HG03064 (cell line): ENCODE results near the gene CHN2.

ENCODE experiments used
- ATAC-seq: cut with Tn5 transposase; IDR thresholded peaks from one replicate; pipeline ENCODE4 v1.9.1; 2021; ENCODE audit warnings: low read depth; ENCODE audit not compliant: unreplicated experiment

Gene CHN2

DNA sequence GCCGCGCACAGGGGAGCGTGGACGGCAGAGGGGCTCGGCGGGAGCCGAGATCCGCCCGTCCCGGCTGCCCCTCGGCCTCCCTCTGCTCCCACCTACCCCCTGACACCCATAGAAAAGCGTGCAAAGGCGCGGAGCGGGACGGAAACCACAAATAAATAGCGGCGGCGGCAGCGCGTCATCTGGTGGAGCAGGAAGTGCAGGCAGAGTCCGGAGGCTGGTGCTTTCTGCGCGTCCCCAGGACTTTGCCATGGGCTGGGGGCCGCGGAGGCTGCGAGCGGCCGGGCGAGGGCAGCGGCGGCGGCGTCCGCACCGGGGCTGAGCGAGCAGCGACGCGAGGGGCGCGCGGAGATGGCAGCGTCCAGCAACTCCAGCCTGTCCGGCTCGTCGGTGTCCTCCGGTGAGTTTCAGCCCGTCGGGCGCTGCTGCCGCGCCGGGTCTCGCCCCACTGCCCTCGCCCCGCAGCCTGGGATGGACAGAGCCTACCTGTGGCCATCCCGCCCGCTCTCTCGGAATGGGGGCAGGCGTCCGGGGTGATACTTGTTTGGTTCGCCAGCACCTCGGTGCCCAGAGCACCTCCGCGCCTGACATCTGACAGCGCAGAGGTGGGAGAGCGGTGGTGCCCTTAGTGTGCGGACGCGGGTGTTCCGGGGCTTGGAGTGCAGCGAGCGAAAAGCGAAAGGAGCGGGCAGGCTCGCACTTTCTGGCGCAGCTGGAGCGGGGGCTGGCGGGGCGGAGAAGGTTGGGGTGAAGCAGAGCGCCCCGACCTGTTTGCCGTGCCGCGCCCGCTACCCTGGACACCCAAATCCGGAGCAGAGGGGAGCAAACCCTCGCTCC, at the start of gene CHN2:
CHN2 (plus strand) TSS at position 182 of the 834 bp plus-strand sequence.
- ATAC-seq, result no peak

DNA sequence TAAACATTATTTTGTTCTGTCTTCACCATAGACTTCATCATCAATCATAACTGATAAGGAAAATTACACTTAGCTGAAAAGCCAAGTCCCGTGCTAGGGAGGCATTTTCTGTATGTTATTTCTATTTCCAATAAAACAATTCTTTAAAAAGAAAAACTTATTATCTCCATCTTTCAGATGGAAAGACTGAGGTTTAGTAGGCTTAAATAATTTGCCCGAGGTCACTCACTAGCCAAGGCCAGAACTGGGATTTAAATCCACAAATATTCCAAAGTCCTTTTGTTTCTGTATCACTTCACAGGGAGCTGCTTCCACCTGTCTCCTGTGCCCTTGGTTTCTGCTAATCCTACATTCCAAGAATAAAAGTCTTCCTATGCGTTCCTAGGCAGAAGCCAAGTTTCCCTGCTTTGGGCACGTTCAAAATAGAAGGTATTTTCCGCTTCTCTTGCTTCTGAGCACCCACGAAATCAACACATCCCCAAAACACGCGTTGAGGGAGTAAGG, 49.0 kb upstream of the CHN2 start:
- no peak for ATAC-seq

DNA sequence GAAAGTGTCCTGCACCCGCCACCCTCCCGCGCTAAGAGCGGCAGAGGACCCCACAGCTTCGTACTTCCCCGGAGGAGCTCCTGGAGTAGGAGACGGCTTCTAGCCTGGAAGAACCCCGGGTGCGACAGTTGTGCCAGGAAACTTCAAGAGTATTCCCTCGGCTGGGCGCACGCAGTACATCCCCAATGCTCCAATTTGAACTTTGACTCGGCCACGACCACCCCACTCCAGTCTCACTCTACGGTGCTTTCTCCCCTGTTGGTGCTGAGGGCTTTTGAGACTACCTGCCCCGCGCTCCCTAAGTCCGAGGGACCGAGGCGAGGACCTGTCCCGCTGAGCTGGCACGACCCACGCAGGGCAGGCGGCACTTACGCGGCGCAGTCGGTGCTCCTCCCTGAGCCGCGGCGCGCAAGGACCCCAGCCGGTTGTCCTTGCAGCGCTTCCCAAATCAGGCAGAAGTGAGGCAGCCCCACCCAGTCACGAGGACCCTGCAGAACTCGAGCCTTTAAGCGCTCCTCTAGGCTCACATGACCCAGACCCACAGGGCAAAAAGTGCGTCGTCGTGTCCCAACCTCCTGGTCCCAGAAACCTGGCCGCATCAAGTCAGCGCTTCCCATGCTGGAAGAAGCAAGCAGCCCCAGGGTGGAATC, 48.4 kb upstream of the CHN2 start, which contains the start of gene CPVL:
CPVL (minus strand) TSS at position 481 of the 650 bp plus-strand sequence. CDS start 25,476 bp downstream, outside the sequence.
- no peak for ATAC-seq

DNA sequence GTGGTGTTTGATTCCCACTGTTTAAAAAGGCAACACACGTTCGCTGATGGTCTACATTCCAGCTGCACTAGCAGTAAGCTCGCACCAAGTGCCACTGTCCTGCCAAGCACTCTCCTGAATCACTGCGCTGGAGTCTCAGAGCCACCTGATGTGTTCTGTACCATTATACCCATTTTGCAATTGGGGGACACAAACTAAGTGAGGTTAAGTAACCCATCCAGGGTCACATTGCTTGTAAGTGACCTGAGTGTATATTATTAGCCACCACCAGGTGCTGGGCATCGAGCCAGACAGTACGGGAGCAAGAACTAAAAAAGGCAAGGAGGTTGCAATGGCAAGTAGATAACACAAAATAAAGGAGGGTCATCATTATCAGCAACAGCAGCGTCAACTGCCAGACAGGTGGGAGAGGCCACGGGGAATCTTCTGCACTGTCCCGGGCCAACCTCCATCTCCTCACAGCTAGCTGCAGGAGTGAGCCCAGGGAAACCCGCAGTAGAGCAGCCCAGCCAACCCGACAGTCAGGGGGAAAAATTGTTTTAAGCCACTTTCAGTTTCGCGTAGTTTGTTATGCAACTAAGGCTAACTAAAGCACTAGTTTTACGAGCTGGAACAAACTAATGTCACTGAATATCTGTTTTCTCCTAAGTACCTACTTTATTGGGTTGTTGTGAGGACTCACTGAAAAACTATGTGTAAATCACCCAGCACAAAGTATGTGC, 47.5 kb upstream of the CHN2 start:
- no peak for ATAC-seq

DNA sequence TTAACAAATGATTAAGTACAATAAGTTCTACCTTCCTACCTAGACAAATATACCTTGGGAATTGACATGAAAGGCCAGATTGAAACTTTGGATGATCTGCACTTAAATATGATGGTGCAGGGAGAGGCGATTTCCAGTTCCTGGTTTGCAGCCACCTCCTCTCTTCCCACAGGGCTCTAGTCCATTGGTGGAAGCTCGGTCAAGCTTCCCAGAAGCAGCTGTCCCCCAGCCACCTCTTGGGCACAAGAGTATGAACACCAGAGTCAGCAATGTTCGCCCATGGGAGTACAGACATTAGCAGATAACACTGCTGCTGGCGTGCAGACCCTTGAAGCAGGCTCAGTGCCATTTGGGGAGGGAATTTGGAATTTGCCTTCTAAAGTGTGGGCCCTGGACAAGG, 46.8 kb upstream of the CHN2 start:
- no peak for ATAC-seq

DNA sequence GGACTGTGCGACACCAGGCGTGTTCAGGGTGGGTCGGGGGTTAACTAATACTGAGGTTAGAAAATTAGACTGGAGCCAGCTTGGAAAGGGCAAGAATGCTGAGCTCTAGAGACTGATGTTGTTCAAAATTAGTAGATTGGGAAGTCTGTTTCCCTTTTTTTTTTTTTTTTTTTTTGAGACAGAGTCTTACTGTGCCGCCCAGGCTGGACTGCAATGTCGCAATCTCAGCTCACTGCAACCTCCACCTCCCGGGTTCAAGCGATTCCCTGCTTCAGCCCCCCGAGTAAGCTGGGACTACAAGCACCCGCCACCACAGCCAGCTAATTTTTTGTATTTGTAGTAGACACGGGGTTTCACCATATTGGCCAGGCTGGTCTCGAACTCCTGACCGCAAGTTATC, 45.5 kb upstream of the CHN2 start:
- ATAC-seq, result no peak

DNA sequence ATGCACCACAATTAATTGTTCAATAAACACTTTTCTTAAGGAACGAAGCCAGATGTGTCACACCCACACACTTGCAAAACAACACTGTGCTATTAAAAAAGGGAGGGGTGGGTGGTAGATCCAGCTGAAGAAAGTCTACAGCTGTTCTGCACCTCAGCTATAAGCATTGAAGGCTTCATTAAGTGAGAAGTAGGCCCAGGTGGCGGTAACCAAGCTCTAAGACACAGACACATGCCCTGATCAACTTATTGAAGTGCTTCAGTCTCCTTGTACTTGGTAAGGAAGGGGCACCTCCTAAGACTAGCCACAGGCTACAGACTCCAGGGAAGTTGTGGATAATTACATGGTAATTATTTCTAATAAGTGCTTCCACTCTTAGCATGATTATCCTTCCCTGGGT, 43.7 kb upstream of the CHN2 start:
- ATAC-seq, result no peak

DNA sequence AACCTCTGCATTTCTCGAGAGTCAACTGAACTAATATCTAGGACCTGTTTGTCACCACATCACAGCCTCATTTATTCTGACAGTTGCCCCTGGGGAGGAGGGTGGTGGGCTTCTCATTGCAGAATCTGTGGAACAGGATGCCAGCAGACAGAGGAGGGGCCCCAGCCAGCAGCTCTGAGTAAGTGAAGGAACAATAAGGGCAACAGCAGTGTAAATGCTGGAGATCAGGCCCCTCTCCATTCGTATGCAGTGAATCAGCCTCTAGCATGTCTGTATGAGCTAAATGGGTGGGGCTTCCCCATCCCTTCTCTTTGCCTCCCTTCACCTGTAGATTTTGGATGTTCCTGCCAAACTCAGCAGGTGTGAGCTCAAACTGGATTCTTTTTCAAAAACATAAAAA, 40.5 kb upstream of the CHN2 start:
- ATAC-seq, result no peak

DNA sequence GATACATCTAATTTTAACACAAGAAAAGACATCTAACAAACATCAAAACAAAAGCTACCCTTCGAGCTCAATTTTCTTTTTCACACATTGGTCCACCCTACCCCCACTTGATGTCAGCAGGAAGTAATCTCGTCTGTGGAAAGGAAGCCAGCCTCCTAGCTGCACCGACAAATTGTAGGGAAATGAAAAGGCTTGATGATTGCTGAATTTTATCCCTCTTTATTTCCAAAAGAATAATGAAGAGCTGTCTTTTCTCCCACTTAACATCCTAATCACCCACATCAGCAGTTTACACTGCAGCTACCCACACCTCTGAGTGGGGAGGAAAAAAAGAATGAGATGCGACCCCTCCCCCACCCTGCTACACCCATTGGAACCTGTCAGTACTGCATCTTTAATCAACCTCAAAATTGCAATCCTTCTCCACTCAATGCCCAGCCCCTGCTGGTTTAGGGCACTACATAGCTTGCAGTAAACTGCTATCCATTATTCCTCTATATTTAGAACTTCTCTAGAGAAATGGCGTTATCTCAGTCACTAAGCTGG, 37.6 kb upstream of the CHN2 start:
- ATAC-seq, result no peak

DNA sequence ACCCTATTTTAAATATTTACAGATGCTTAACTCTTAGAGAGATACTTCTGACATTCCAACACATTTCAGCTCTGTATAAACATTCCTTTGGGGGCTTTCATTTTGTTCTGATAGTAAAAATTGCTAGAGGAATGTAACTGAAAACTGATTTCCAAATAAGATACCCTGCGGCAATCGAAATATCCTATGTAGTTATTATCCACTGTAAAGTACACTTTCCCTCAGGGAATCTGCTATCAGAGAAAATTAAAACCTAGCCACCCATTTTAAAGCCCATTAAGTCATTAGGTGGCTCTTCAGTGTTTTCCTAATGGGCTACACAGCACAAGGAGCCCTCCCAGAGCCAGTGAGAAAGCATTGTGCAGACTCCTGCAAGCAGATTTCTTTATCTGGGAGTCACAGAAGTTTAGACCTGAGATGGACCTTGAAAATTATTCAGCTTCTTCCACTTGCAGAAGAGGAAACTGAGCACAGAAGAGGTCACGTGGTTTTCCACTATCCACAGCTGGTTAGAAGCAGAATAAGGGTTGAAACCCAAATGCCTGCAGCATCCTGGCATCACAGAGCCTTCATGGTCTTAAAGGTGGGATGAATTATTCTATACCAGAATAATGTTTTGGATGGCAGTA, 35.7 kb upstream of the CHN2 start:
- no peak for ATAC-seq

DNA sequence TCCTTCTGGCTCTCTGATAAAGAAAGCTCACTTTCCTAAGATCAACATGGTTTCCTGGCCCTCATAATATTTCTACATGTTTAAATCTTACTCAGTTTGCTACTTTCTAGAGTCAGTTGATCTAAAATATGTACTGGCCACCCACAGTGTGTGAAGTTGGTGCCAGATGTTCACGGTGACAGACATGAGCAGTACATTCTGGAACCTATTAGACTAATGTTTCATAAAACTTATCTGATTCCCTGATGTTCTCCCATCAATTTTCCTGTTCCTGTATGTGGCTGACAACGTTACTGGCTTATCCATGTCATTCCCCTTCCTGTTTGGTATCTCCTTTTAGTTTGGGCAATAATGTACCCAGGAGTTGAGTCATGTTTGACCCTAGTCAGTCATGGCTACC, 34.5 kb upstream of the CHN2 start:
- ATAC-seq, result no peak

DNA sequence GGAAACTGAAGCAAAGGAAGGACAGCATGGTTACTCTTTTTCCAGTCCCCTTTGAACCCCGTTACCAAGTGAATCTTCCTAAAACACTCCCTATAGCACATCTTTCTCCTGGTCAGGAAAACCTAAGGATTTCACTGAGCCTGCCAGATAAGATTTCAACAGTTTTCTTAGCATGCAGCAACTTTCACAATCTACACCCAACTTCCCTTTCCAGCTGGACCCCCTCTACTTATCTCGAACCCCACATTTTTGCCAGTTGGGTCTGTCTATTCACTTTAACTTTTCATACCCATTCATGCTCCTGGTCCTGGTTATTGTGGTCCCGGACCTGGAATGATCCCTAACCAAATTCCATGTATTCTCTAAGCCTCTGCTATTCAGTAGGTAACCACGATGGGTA, 33.3 kb upstream of the CHN2 start:
- no peak for ATAC-seq

DNA sequence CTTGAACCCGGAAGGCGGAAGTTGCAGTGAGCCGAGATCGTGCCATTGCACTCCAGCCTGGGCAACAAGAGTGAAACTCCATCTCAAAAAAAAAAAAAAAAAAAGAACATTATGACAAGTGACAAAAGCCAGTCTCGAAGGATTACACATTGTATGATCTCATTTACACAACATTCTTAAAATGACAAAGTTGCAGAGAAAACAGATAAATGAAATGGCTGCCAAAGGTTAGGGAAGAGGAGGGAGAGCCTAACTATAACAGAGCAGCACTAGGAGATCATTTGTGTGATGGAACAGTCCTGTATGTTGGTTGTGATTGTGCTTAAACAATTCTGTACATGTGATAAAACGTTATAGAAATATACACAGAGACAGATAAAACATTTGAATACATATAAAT, 32.0 kb upstream of the CHN2 start:
- no peak for ATAC-seq

DNA sequence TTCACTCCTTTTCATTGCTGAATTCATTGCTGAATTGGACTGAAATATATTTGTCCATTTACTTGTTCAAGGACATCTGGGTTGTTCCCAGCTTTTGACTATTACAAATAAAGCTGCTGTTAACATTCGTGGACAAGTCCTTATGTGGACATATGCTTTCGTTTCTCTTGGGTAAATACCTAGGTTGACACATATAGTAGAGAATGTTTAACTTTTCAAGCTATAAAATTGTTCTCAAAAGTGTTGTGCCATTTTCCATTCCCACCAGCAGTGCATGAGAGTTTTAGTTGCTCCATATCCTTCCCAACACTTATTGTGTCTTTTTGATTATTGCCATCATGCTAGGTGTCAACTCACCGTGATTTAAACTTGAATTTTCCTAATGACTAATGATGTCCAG, 30.7 kb upstream of the CHN2 start:
- ATAC-seq, result no peak

DNA sequence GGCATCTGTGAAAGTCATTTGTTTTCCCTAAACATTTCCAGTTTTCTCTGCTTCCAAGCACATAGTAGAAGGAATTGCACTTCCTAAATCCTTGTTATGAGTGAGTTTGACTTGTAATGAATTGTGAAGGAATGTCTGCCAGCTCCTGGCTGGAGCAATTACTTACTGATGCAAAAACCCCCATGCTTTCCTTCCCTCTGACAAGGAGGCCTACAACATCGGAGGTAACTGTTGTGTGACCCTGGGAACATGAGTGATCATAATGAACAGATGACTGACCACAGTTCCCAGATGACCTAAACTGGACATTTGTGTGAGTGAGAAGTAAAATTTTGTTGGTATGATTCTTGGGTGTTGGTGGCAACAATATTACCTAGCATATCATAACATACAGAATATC, 26.9 kb upstream of the CHN2 start:
- ATAC-seq, result no peak

DNA sequence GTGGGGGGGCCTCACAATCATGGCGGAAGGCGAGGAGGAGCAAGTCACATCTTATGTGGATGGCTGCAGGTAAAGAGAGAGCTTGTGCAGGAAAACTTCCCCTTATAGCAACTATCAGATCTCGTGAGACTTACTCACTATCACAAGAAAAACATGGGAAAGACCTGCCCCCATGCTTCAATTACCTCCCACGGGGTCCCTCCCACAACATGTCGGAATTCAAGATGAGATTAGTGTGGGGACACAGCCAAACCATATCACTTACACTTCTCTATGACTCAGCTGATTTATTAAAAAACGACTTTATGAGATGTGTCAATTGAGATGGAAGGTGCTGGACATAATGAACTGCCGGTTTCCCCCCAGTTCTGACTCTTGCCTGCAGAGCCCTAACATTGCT, 23.8 kb upstream of the CHN2 start:
- ATAC-seq, result no peak

DNA sequence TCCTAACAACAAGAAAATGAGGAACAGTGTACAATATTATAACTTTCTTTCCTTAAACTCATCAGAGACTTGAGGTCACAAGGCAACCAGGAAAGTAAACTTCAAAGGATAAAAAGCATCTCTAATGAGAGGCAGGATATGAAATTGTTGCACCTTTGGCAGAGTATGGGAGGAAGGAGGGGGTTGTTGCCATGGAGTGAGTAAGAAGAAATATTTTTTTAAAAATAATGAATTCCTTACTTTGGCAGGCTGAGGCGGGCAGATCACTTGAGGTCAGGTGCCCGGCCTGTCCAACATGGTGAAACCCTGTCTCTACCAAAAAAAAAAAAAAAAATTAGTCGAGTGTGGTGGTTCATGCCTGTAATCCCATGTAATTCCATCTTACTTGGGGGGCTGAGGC, 21.1 kb upstream of the CHN2 start:
- no peak for ATAC-seq

DNA sequence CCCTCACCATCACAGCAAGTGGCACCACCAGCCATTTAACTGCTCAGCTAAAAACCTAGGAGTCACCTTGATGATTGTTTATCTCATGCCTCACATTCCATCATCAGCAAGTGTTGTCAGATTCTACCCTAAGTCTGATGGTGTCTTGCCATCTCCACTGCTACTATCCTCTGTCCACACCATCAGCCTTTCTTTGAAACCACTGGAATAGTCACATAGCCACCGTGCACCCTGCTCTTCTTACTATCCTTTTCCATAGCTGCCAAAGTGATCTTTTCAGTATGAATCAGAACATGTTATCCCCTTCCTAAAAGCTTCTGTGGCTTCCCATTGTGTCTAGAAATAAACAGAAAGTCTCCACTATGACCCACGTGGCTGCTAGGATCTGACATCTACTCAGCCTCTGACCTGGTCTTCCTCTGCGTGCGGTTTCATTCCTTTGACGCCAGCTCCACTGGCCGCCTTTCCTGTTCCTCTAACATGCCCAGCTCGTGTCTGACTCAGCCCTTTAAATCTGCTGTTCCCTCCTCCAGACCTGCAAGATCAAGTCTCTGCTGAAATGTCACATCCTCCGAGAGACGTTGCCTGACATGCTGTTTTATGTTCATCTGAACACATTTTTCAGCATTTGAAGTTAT, 16.5 kb upstream of the CHN2 start:
- ATAC-seq, result no peak

DNA sequence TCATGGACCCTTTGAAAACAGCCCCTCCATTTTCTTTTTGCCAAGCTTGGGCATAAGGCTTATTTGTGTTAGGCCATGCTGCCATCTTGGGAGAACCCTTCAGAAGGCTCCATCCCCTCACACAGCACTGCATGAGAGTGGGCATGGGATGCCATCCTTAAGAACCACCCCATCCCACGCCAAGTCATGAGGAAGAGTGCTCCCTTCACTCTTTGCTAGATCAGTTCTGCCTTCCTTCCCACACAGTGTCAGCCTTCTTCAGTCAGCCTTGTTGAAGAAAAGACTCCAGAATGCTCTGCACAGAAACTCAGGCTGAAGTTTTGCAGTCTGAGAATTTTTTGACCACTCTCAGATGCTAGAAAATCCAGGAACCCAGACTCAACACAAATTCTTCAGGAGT, 15.5 kb upstream of the CHN2 start:
- no peak for ATAC-seq

DNA sequence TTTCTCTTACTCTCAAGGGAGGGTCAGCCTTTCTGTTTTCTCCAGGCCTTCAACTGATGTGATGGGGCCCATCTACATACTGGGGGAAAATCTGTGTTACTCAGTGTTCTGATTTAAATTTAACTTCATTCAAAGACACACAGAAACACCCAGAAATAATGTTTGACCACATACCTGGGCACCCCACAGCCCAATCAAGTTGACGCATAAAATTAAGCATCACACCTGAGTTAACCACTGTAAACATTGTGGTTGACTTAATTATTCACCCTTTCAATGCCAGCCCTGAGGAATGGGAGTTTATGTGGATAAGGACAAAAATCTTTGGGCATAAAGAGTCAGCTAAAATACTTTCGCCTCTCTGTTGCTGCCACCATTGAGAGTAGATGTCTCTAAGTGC, 10.0 kb upstream of the CHN2 start:
- no peak for ATAC-seq
